Measurements from ENCODE around the gene NRG2.

Gene NRG2

DNA sequence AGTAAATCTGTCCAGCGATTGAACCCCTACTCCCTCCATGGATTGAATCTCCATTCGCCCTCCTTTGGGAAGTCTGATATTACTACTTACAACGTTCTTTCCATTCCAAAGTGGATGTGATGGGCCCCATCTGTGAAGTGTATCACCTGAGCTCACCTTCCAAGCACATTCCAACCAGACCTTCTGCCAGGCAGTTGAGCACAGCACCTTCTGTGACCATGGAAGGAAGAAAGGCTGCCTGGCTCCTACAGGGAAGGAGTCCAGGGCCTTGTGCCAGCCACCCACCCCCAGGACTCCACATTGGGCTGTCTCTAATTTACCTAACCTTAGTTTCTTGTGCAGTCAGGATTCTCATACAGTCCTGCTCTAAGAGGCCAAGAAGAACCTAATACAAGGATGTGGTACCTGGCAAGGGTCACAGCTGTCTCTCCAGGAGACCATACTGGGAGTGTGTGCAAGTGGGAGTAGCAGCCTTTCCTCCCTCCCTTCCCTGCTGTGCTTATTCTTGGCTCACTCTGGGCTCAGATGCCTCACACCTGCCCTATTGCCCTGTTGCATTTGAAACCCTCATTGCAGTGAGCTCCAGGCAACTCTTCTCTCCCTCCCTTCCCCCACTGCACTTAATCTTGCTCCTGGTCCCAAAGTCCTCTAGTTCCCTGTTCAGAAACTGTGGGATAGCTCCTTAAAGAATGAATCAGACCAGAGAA, 116.1 kb downstream of the NRG2 start:
- no peak for DNase-seq

- no peak for DNase-seq
These were observed 117.2 kb downstream of the NRG2 start for GRCh38 chr5:139925650-139926640.

DNA sequence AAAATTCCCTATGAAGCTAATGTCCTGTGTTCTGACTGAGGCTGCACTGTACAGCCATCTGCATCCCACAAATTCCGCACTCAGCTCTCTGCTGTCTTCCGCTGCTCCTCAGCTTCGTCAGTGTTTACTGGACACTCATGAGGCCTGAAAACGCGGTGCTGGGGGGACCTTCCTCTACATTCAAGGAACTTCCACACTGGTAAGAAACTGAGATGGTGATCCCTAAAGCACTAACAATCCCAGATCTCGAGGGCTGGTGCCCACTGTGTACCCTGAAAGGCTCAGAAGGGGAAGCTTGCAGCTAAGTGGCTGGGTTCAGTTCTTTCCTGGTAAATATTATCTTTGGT, 117.9 kb downstream of the NRG2 start:
- DNase-seq, result no peak

DNA sequence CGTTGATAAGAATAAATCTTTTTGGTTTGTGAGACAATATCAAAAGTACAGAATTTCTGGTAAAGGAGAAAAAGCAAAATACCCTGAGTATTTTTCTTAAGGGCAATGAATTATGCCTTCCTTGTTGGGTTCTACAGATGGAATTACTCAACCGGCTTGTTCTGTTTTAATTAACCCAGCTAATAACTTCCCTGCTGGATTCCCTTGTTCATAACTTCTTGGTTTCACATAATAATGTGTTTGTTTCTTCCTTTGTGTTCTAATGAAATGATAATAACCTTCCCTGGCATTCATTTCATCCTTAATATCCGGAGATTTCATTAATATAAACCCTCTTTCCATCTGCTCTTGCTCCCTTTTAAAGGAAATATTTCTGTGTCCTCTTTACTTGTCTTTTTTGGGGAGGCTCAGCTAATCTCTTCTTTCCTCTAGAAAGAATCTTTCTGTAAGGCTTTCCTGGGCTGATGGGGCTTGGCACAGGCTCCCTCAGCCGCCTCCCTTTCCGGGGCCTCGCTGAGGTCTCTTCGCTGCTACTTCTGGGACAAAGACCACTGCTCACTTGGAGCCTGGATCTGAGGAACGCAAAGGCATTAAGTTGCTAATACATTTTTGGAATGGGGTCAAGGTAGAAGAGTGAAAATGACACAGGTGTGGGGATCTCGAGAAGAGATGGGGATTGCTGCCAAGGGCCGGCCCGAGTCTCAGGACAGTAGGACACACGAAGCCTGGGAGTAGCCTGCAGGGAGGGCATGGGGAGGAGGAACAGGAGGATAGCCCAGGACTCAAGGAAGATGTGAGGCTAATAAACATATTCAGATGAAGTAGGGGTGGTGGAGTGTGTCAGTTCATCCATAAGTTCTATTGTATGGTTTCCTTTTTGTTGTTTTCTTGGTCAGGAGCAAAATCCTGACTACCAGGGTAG, 118.5 kb downstream of the NRG2 start:
- DNase-seq, result no peak

GRCh38 chr5:139919308-139919707, 123.8 kb downstream of the NRG2 start:
- no peak for DNase-seq

- no peak for DNase-seq
These were observed 127.3 kb downstream of the NRG2 start for GRCh38 chr5:139915834-139916233.

GRCh38 chr5:139915266-139915665, 127.8 kb downstream of the NRG2 start:
- no peak for DNase-seq

DNA sequence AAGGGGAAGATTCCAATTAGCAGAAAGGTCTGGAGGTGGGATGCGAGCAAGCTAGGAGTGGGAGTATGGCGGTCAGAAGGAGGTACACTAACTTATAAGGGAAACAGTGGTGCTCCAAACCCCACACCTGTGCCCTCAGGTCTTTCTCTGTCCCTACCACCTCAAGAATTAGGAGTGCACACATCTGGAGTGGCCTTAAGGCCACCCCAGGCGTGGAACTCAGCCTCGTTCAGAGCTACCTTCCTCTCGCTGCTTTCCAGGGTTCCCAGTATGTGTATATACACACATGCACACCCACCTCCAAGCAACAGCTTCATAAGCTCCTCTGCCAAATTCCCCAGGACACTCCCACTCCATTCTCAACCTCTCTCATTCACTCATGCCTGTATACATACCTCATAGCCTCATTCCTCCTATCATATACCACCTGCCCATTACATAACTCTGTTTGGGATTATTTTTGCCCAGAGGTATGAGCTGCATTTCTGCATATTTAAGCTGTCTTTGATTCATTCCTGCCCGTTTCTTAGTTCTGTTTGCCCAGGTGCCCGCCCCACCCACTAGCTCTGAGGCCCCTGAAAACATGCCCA, 128.8 kb downstream of the NRG2 start:
- DNase-seq, result no peak

- no peak for DNase-seq
These were observed 130.3 kb downstream of the NRG2 start for GRCh38 chr5:139912804-139913203.

GRCh38 chr5:139912158-139912557, 130.9 kb downstream of the NRG2 start:
- DNase-seq, result no peak

DNA sequence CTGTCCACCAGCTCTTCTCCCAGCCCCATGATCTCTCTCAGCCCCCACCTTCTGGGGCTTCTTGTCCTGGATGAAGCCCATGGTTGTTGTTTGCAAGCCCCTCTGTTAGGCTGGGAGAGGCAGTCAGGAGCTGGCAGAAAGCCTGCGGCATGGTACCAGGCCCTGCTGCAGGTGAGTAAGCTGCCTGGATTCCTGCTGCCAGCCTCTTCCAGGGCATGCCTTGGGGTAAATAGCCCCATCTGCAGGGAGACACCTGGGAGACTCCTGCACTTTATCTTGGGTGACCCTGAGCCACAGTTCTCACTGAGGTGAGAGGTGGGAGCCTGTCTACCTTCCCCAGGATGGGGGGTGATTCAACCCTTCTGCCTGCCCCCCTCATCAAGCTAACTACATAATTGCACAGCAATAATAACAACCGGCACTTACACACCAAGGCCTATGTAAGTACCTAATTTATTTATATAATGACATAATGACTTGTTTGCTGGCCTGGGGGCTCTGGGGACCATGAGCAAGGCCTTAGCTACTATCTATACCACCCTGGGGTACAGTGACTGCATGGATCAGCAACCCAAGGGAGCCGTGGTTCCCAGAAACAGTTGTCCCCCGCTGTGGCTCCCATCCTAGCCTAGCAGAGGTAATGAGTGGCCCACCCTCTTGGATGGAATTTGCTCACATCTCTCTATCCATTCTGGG, 131.5 kb downstream of the NRG2 start:
- no peak for DNase-seq

- DNase-seq, result no peak
These were observed 132.2 kb downstream of the NRG2 start for GRCh38 chr5:139910901-139911300.

DNA sequence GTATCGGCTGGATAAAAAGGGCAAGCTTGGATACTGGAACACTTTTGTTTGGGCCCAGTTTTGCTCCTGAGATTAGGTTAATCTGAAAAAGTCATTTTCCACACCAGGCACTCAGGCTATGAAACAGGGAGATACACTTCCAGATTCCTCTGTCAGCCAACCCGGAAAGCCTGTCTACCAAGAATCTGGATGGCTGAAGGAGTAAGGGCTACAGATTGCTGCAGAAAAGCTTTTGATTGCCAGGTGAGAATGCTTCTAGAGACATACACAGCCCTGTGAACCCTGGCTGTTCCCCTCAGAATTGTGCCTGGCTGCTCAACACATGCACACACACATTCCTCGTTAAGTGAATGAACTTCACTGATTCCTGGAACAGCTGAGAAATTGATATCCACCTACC, 133.1 kb downstream of the NRG2 start:
- no peak for DNase-seq

DNA sequence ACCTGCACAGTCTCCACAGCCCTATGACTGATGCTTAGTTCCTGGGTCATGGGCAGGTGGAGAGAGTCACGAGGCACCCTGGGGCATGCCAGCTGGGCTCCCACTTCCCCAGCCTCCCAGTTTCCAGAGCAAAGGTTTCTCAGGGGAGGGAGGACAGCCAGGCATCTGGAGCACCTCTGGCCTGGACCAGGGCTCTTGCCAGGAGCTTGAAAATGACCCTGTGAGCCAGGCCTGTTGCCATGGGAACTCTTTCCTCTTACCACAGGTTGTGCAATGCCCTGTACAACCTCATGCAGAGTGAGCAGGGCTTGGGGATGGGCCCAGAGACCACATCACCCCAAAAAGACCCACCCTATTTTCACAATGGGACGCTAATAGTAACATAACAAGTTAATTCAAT, 134.3 kb downstream of the NRG2 start:
- no peak for DNase-seq

DNA sequence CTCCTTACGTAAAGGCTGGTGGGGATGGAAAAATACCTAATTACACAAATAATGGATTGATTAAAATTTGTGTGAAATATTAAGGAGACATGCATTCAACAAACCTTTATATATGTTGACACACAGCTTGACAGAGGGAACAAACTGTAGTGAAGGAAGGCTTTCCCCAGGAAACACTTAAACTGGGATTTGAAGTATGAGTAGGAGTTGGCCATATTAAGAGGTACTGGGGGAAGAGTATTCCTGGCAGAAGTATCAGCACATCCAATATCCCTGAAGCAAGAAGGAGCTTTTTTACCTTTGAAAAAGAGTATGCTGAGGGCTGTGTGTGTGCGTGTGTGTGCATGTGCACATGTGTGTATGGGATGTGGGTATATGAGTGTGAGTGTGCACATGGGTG, 136.4 kb downstream of the NRG2 start:
- DNase-seq, result no peak

GRCh38 chr5:139904816-139905661, 138.1 kb downstream of the NRG2 start:
- DNase-seq, result no peak

- no peak for DNase-seq
These were observed 138.6 kb downstream of the NRG2 start for GRCh38 chr5:139904566-139904815.

- DNase-seq, result no peak
These were observed 139.1 kb downstream of the NRG2 start for GRCh38 chr5:139903795-139904565.

DNA sequence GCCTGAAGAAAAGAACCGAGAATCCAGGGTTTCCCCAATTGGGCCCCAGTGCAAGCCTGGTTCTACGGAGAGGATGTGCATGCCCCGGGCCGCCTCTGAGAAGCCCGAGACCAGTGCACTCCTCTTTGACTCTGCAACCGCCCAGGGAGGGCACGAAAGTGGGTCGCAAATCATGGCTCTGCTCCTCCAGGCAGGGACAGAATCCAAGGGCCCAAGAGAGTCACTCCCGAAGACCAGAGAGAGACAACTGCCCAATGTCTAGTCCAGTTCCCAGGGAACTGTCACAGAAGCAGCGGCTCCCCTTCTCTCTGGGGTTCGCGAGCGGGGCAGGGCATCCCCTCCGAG, 139.7 kb downstream of the NRG2 start:
- no peak for DNase-seq

DNA sequence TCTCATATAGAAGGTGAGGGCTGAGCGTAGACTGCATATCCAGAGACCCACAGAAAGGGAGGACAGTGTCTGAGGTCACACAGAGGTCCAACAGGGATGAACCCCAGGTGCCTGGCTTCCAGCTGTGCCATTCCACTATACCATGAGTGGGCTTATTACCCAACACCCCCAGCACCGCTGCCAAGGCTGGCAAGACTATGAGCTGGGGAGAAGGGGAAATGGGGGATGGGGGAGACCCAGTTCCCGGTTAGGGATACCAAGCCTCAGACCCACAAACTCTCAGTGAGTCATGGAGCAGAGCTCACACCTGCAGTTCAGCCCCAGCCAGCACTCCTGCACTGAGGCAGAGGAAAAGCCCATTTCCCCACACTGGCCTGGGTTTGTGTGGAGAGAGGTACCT, 141.1 kb downstream of the NRG2 start:
- no peak for DNase-seq

GRCh38 chr5:139901251-139901575, 141.9 kb downstream of the NRG2 start:
- no peak for DNase-seq
